UCSD-AML1 (cell line): ENCODE data around the gene GTF3C5.
"Not testable (repeated sequence)": the region's sequence is repeated elsewhere in the genome, so short reads cannot be mapped to it uniquely, and the experiment has no call there.

Source experiments
- DNase-seq: peaks from one replicate; lab custom pipeline; 2025; ENCODE audit not compliant: unreplicated experiment; lab: John Stamatoyannopoulos, UW

GTF3C5 gene

GRCh38 chr9:133067006-133067405, 36.2 kb downstream of the GTF3C5 start:
- no peak for DNase-seq

GRCh38 chr9:133067813-133068212, 37.0 kb downstream of the GTF3C5 start:
- no peak for DNase-seq

- DNase-seq, result not testable (repeated sequence)
These were observed 37.6 kb downstream of the GTF3C5 start for GRCh38 chr9:133068431-133068830.

- DNase-seq, result not testable (repeated sequence)
These were observed 39.7 kb downstream of the GTF3C5 start for GRCh38 chr9:133070500-133070961.

GRCh38 chr9:133070985-133071384, 40.2 kb downstream of the GTF3C5 start:
- DNase-seq, result not testable (repeated sequence)

GRCh38 chr9:133071484-133072150, 40.8 kb downstream of the GTF3C5 start:
- no peak for DNase-seq

GRCh38 chr9:133072210-133072609, 41.4 kb downstream of the GTF3C5 start:
- DNase-seq, result not testable (repeated sequence)

GRCh38 chr9:133073086-133074014, 42.6 kb downstream of the GTF3C5 start:
- DNase-seq, result no peak

GRCh38 chr9:133074111-133074651, 43.4 kb downstream of the GTF3C5 start:
- no peak for DNase-seq

GRCh38 chr9:133075925-133076630, 45.3 kb downstream of the GTF3C5 start:
- DNase-seq, result no peak

GRCh38 chr9:133076691-133077090, 45.9 kb downstream of the GTF3C5 start:
- DNase-seq, result no peak

GRCh38 chr9:133078486-133078885, 47.7 kb downstream of the GTF3C5 start:
- no peak for DNase-seq

GRCh38 chr9:133080161-133080560, 49.4 kb downstream of the GTF3C5 start:
- DNase-seq, result no peak

- not testable (repeated sequence) for DNase-seq
These were observed 50.3 kb downstream of the GTF3C5 start for GRCh38 chr9:133080786-133081779.

GRCh38 chr9:133081957-133082644, 51.3 kb downstream of the GTF3C5 start:
- not testable (repeated sequence) for DNase-seq

- not testable (repeated sequence) for DNase-seq
These were observed 52.9 kb downstream of the GTF3C5 start for GRCh38 chr9:133083688-133084087.

GRCh38 chr9:133086212-133086860, 55.5 kb downstream of the GTF3C5 start:
- DNase-seq, result not testable (repeated sequence)

GRCh38 chr9:133086894-133087293, 56.1 kb downstream of the GTF3C5 start:
- DNase-seq, result no peak
